Heart left ventricle (tissue), 16 donors: ENCODE data around the gene AFDN. TPM values are rescaled to one million over a fixed set of nuclear protein-coding genes. Genes with fewer than 3 reads are reported as not detected.
A peak's percentile ranks its signal among the peaks of the same experiment; 100 is the strongest.

Experiments
- ATAC-seq, 4 donors: fragments of 200-7000 bp; cut with Tn5 transposase; one replicate each; pipeline ENCODE4 v1.9.1; 2020 to 2022; ENCODE audit warnings: moderate library complexity in 4 of 4, mild to moderate bottlenecking in 3 of 4, moderate number of reproducible peaks in 1 of 4
- DNase-seq, 5 donors: peaks; one replicate each; pipeline ENCODE4 v3.0.0-alpha.2; 2020
- H3K27ac ChIP-seq, 12 donors: fragments of 200-600 bp; sonication (generic) in 4 of 12; one replicate each; pipeline versions ENCODE4 v1.5.0 to v1.8.0; 2016 to 2022; ENCODE audit warnings: mild to moderate bottlenecking in 2 of 12
- H3K27me3 ChIP-seq, 9 donors: fragments of 200-600 bp; sonication (generic) in 2 of 9; one replicate each; pipeline versions ENCODE4 v1.5.1 to v1.8.0; 2016 to 2022; ENCODE audit warnings: mild to moderate bottlenecking in 3 of 9
- H3K36me3 ChIP-seq, 9 donors: fragments of 200-600 bp; sonication (generic) in 2 of 9; one replicate each; pipeline versions ENCODE4 v1.5.0 to v1.8.0; 2018 to 2022; ENCODE audit warnings: mild to moderate bottlenecking in 2 of 9
- H3K4me1 ChIP-seq, 12 donors: fragments of 200-600 bp; sonication (generic) in 4 of 12; one replicate each; pipeline versions ENCODE4 v1.5.0 to v1.8.0; 2016 to 2022; ENCODE audit warnings: mild to moderate bottlenecking in 3 of 12
- H3K4me3 ChIP-seq, 12 donors: fragments of 200-600 bp; sonication (generic) in 4 of 12; one replicate each; pipeline versions ENCODE4 v1.5.0 to v1.8.0; 2017 to 2022; ENCODE audit warnings: mild to moderate bottlenecking in 9 of 12, moderate library complexity in 4 of 12
- H3K9me3 ChIP-seq, 12 donors: fragments of 200-600 bp; sonication (generic) in 4 of 12; one replicate each; pipeline versions ENCODE4 v1.5.0 to v1.8.0; 2016 to 2022; ENCODE audit warnings: mild to moderate bottlenecking in 1 of 12
- CTCF ChIP-seq, 12 donors: fragments of 200-600 bp; sonication (generic) in 4 of 12; IDR thresholded peaks; one replicate each; pipeline versions ENCODE4 v1.5.0 to v1.8.0; 2018 to 2022; ENCODE audit warnings: antibody characterized with exemption in 12 of 12, mild to moderate bottlenecking in 5 of 12
- POLR2A ChIP-seq, 2 donors: fragments of 450-650 bp; IDR thresholded peaks; one replicate each; pipeline ENCODE4 v1.6.1; 2017; ENCODE audit warnings: antibody characterized with exemption in 2 of 2, mild to moderate bottlenecking in 2 of 2, moderate library complexity in 2 of 2
- WGBS, 4 donors: extraction: QIAGEN DNeasy Blood & Tissue Kit in 2 of 4; methylation state at CpG; one replicate each; pipeline versions ENCODE4 v1.1.5 to v1.1.7; 2013 to 2018; 5-methylcytosine and 5-hydroxymethylcytosine counted together
- intact Hi-C, 10 donors: fragments of 100-400 bp; cut with DNase I; formaldehyde crosslinking; loops; one replicate each; pipeline versions ENCODE4 v1.11.1 to v1.14.2; 2022
- polyA plus RNA-seq, 2 donors: library from polyadenylated mRNA; stranded (reverse); fragments of 200-250 nt; gene quantifications; one replicate each; pipeline ENCODE4 v1.2.3, GENCODE V29; 2013
- total RNA-seq, 9 donors: library from RNA; depleted of rRNA in 2 of 9; stranded (reverse); fragments of >200 nt in 2 of 9; fragmentation: NEBNext Ultra II Directional in 3 of 9; extraction: Animal tissue kit (Norgen Biotek cat#: 25700) in 3 of 9; gene quantifications; one replicate each; pipeline versions ENCODE4 v1.1.0 to v1.2.4, GENCODE V29; 2016 to 2023
- donor health status: ischemic (EF 13 %, LVEDD 7.1; RV severe dilation, severe dysfunction).
- donor health status: healthy with polysubstance abuse.
- donor health status: DM: no; HTN: yes; CAD: no.
- donor health status: DM: no; HTN: no; CAD: no.
- donor health status: ischemic (EF 25% LVEDD 6.9; RV normal size, moderate dysfunction).
- donor health status: ischemic (EF 25% LVEDD 5.7; RV mildly dilated, moderate dysfunction).
- donor health status: healthy.
- donor health status: DM: yes; HTN: yes; CAD: no.
- donor health status: ischemic (EF 35%, LVEDD 5.7; RV mildly dilated, moderate dysfunction).
- donor health status: nonischemic (EF 11% LVEDD 7.7; RV severe dilation, severe dysfunction).
- donor health status: DM: yes; HTN: yes; CAD: no.
- donor health status: PGD.
- donor health status: ischemic (EF 29% LVEDD 5.4; RV normal size, mild dysfunction).
- donor health status: nonischemic (EF 23%, LVEDD 6.1; RV moderate dilation, normal function).

AFDN gene
- total and polyA plus RNA-seq, 11 donors = 27.6 to 100 (median 50.4) TPM

GRCh38 chr6:168020242-168020641, 193.5 kb downstream of the AFDN start:
- WGBS, 4 donors = 93 to 94% (median 93%) methylated on average over 8 of the region's 8 CpGs
- H3K27me3 ChIP-seq = no peaks in the 10 kb centered on the region

GRCh38 chr6:168021581-168021980, 194.9 kb downstream of the AFDN start:
- no peak overlapping the region for H3K27ac ChIP-seq
- H3K4me3 ChIP-seq = no peak overlapping the region
- DNase-seq (no peak), ATAC-seq (no peak)
- WGBS, 4 donors = 77 to 82% (median 79%) methylated on average over 5 of the region's 5 CpGs
- H3K36me3 ChIP-seq = no peaks in the 10 kb centered on the region
- H3K4me1 ChIP-seq = peaks cover 0 to 8% (median 0%) of the 10 kb centered on the region in 12 donors
- intact Hi-C loops = no loop called here
- H3K27me3 ChIP-seq = no peaks in the 10 kb centered on the region
- H3K9me3 ChIP-seq = no peaks in the 10 kb centered on the region
- no peak for TF ChIP-seq POLR2A (IDR thresholded peaks at IDR 0.05)
- no peak for TF ChIP-seq CTCF (IDR thresholded peaks at IDR 0.05)

More at GRCh38 chr6:168020242-168020641, 193.5 kb downstream of the AFDN start:
- ATAC-seq (no peak), DNase-seq (peak in 1 of 5 donors; percentile 6)
- Histone ChIP-seq H3K4me1 (peaks cover 0 to 12% (median 0%) of the 10 kb centered on the region in 12 donors), H3K4me3 (no peak overlapping the region), H3K36me3 (no peaks in the 10 kb centered on the region), H3K9me3 (no peaks in the 10 kb centered on the region), H3K27ac (no peak overlapping the region)
- TF ChIP-seq CTCF (IDR thresholded peaks at IDR 0.05) (no peak), POLR2A (IDR thresholded peaks at IDR 0.05) (no peak)
- intact Hi-C loops = no loop called here

Other genes starting within 250 kb of the AFDN start
- under 1 TPM in 4 of 9 donors, not detected in 5; 0.11 to 0.29 (median 0.21) TPM for gene KIF25, start 170.8 kb downstream of the AFDN start, total RNA-seq
- gene KIF25, start 170.8 kb downstream of the AFDN start, polyA plus RNA-seq = under 1 TPM; 0.12 to 0.15 TPM